SK-MEL-5 (cell line): Measurements from ENCODE around the gene HELZ. TPM values are rescaled to one million over a fixed set of nuclear protein-coding genes. Genes with fewer than 3 reads are reported as not detected.

Experiments used
- DNase-seq: peaks from one replicate; pipeline ENCODE4 v3.0.0-alpha.2; 2016; ENCODE audit warnings: low read depth, low spot score
- in situ Hi-C: cut with HindIII; loops from 2 replicates; pipeline ENCODE4 v1.10.0; 2016; ENCODE audit warnings: low sequenced_read_pairs, high pct_unique_total_duplicates, low pct_unique_long_range_greater_than_20kb
- small RNA-seq, 2 experiments: library from RNA; depleted of rRNA; stranded (forward); fragments of <200 nt; gene quantifications; one replicate each; pipeline ENCODE3, GENCODE V24; 2014
- total RNA-seq: library from RNA; depleted of rRNA; stranded (reverse); fragments of >200 nt; shearing (Covaris generic); gene quantifications from 2 replicates; pipeline ENCODE4 v1.2.3, GENCODE V29; 2014; rRNA removed

The HELZ gene
- total RNA-seq, 1 experiment from 2014 or later, result 45.7 TPM

- DNase-seq, result no peak
- in situ Hi-C loops, result no loop called here
Observed at GRCh38 chr17:67021196-67021595, 223.8 kb downstream of the HELZ start.

Small RNA genes within 50 kb of the gene (small RNA-seq; reads per million reads assigned to genes)
- gene AC007448.1, result 0 to 0.05 reads per million in 2 experiments
- 0 reads per million in 2 experiments for gene RF00393
- 0 reads per million in 2 experiments for gene RNA5SP447

Other genes starting within 250 kb of the HELZ start
- not detected in 2 replicates for gene CACNG1, start 200.6 kb downstream of the HELZ start, total RNA-seq
- 36.4 and 44.4 TPM in 2 replicates for gene PSMD12, start 121.4 kb upstream of the HELZ start, total RNA-seq
- gene PITPNC1, start 132.1 kb upstream of the HELZ start, total RNA-seq, result 18.2 and 22.3 TPM in 2 replicates